A549 (cell line): Measurements from ENCODE around the gene LYAR. TPM values are rescaled to one million over a fixed set of nuclear protein-coding genes. Genes with fewer than 3 reads are reported as not detected.

ENCODE experiments used
- ATAC-seq, 2 experiments: fragments of 200-7000 bp in 1 of 2; fragments of >200 bp in 1 of 2; cut with Nextera tagmentation in 1 of 2; cut with Tn5 transposase in 1 of 2; 3 replicates each; pipeline versions ENCODE4 v1.8.0 to v1.9.1; 2018 to 2020; ENCODE audit warnings: mild to moderate bottlenecking in 1 of 2, moderate library complexity in 1 of 2
- CTCF ChIA-PET: fragments of 300-600 bp; sonication (Branson Sonifier 250); formaldehyde crosslinking; extraction: SDS; loops from one replicate; lab custom pipeline; 2021; ENCODE audit warnings: antibody characterized with exemption, inconsistent platforms; lab: Yijun Ruan, JAX
- POLR2A ChIA-PET: fragments of 350-600 bp; formaldehyde crosslinking; extraction: SDS; loops from one replicate; lab custom pipeline; 2021; ENCODE audit warnings: antibody characterized with exemption, inconsistent platforms; lab: Yijun Ruan, JAX
- DNase-seq, 2 experiments: peaks; one replicate each; pipeline versions ENCODE4 v3.0.0 to v3.0.0-alpha.2; 2011 to 2016; ENCODE audit warnings: low read depth in 1 of 2, low spot score in 1 of 2
- FAIRE-seq: peaks from 2 replicates; lab custom pipeline; 2011; peaks lifted over from hg19 to GRCh38; lab: Jason Lieb, UNC
- H3K27ac ChIP-seq, 2 experiments: fragments of >200 bp; sonication (Bioruptor Twin); formaldehyde crosslinking; 3 replicates each; pipeline ENCODE4 v1.5.1; 2016 to 2017
- H3K4me1 ChIP-seq: fragments of >200 bp; sonication (Bioruptor Twin); formaldehyde crosslinking; 3 replicates; pipeline ENCODE4 v1.6.1; 2016
- H3K4me2 ChIP-seq: fragments of >200 bp; sonication (Bioruptor Twin); formaldehyde crosslinking; 3 replicates; pipeline ENCODE4 v1.6.1; 2016
- H3K4me3 ChIP-seq: fragments of >200 bp; sonication (Bioruptor Twin); formaldehyde crosslinking; 3 replicates; pipeline ENCODE4 v1.5.1; 2016
- H3K9me3 ChIP-seq: fragments of >200 bp; sonication (Bioruptor Twin); formaldehyde crosslinking; 3 replicates; pipeline ENCODE4 v1.6.1; 2016
- CEBPB ChIP-seq, 2 experiments: fragments of >200 bp in 1 of 2; sonication (Bioruptor Twin) in 1 of 2; formaldehyde crosslinking in 1 of 2; IDR thresholded peaks; 2 replicates each; pipeline ENCODE4 v1.6.1; 2012 to 2016
- EHF ChIP-seq: fragments of 250-450 bp; sonication (Bioruptor Pico); IDR thresholded peaks from 2 replicates; pipeline ENCODE4 v1.5.0; 2020; ENCODE audit warnings: mild to moderate bottlenecking
- EHMT2 ChIP-seq: fragments of 200-600 bp; sonication (generic); IDR thresholded peaks from 2 replicates; pipeline ENCODE4 v1.6.1; 2016; ENCODE audit warnings: antibody characterized with exemption, low read depth, mild to moderate bottlenecking, moderate library complexity
- ELK1 ChIP-seq: fragments of 150-350 bp; IDR thresholded peaks from 2 replicates; pipeline ENCODE4 v1.6.1; 2014; ENCODE audit warnings: low read depth, mild to moderate bottlenecking, low read length
- EP300 ChIP-seq, 2 experiments: fragments of >200 bp; sonication (Bioruptor Twin); formaldehyde crosslinking; IDR thresholded peaks; 2 replicates in 1 of 2; 3 replicates in 1 of 2; pipeline ENCODE4 v1.6.1; 2016 to 2017
- ESRRA ChIP-seq: fragments of 150-350 bp; IDR thresholded peaks from 2 replicates; pipeline ENCODE4 v1.6.1; 2014; ENCODE audit warnings: mild to moderate bottlenecking, low read length, borderline replicate concordance
- FOSB ChIP-seq: fragments of 250-450 bp; sonication (Bioruptor Pico); IDR thresholded peaks from 2 replicates; pipeline ENCODE4 v1.5.0; 2020; ENCODE audit warnings: mild to moderate bottlenecking, moderate library complexity
- FOSL2 ChIP-seq, 2 experiments: fragments of 450-650 bp in 1 of 2; fragments of >200 bp in 1 of 2; sonication (Bioruptor Twin) in 1 of 2; formaldehyde crosslinking; IDR thresholded peaks; 2 replicates each; pipeline versions ENCODE4 v1.5.0 to v1.6.1; 2016 to 2020; ENCODE audit warnings: mild to moderate bottlenecking in 1 of 2, moderate library complexity in 1 of 2
- FOXS1 ChIP-seq: fragments of 250-450 bp; sonication (Bioruptor Pico); IDR thresholded peaks from 2 replicates; pipeline ENCODE4 v1.5.0; 2020; ENCODE audit warnings: mild to moderate bottlenecking, moderate library complexity
- HEYL ChIP-seq: fragments of 250-450 bp; sonication (Bioruptor Pico); IDR thresholded peaks from 2 replicates; pipeline ENCODE4 v1.8.0; 2021; ENCODE audit warnings: mild to moderate bottlenecking, moderate library complexity
- KDM1A ChIP-seq: fragments of 200-600 bp; sonication (generic); IDR thresholded peaks from 2 replicates; pipeline ENCODE4 v1.6.1; 2016; ENCODE audit warnings: low read depth, mild to moderate bottlenecking
- KDM5A ChIP-seq: fragments of 200-600 bp; sonication (generic); IDR thresholded peaks from 2 replicates; pipeline ENCODE4 v1.6.1; 2016; ENCODE audit warnings: antibody characterized with exemption, mild to moderate bottlenecking
- MAZ ChIP-seq: fragments of 150-350 bp; IDR thresholded peaks from 2 replicates; pipeline ENCODE4 v1.6.1; 2014; ENCODE audit warnings: antibody characterized with exemption, low read depth, low read length, borderline replicate concordance
- MYC ChIP-seq: IDR thresholded peaks from 2 replicates; pipeline ENCODE4 v1.6.1; 2012; ENCODE audit warnings: mild to moderate bottlenecking, inconsistent platforms, low read length, improper control_type of control experiment, borderline replicate concordance
- NFE2L2 ChIP-seq: fragments of 150-350 bp; conservative IDR thresholded peaks from 2 replicates; pipeline ENCODE4 v1.6.1; 2014; ENCODE audit warnings: low read length
- NR3C1 ChIP-seq: fragments of >200 bp; sonication (Bioruptor Twin); formaldehyde crosslinking; IDR thresholded peaks from 3 replicates; pipeline ENCODE4 v1.6.1; 2017
- PBX3 ChIP-seq: IDR thresholded peaks from 2 replicates; pipeline ENCODE4 v1.6.1; 2012
- POLR2A ChIP-seq: IDR thresholded peaks from 2 replicates; pipeline ENCODE4 v1.6.1; 2012; ENCODE audit warnings: mild to moderate bottlenecking, low read length
- POLR2AphosphoS2 ChIP-seq: conservative IDR thresholded peaks from 2 replicates; pipeline ENCODE4 v1.6.1; 2012; ENCODE audit warnings: low read length, improper control_type of control experiment, inconsistent platforms
- RARB ChIP-seq: fragments of 250-450 bp; sonication (Bioruptor Pico); IDR thresholded peaks from 2 replicates; pipeline ENCODE4 v1.8.0; 2021; ENCODE audit warnings: mild to moderate bottlenecking, moderate library complexity
- REST ChIP-seq: fragments of 200-600 bp; sonication (generic); IDR thresholded peaks from 2 replicates; pipeline ENCODE4 v1.6.1; 2016; ENCODE audit warnings: antibody characterized with exemption, mild to moderate bottlenecking, moderate library complexity
- RNF2 ChIP-seq: fragments of 200-600 bp; sonication (generic); IDR thresholded peaks from 2 replicates; pipeline ENCODE4 v1.6.1; 2016; ENCODE audit warnings: low read depth, mild to moderate bottlenecking, antibody characterized with exemption, moderate library complexity, borderline replicate concordance
- TP53 ChIP-seq: fragments of 250-450 bp; sonication (Bioruptor Pico); IDR thresholded peaks from 2 replicates; pipeline ENCODE4 v1.5.0; 2021; ENCODE audit warnings: mild to moderate bottlenecking, moderate library complexity
- USF2 ChIP-seq: fragments of 450-650 bp; IDR thresholded peaks from 2 replicates; pipeline ENCODE4 v1.6.1; 2014; ENCODE audit warnings: antibody characterized with exemption
- ZNF302 ChIP-seq: fragments of 250-450 bp; sonication (Bioruptor Pico); IDR thresholded peaks from 2 replicates; pipeline ENCODE4 v1.9.0; 2021; ENCODE audit warnings: inconsistent platforms, mild to moderate bottlenecking, moderate library complexity
- WGBS: methylation state at CpG from one replicate; pipeline ENCODE4 v1.1.6; 2017; ENCODE audit errors: missing lambda C conversion rate; 5-methylcytosine and 5-hydroxymethylcytosine counted together
- polyA plus RNA-seq, 4 experiments: library from polyadenylated mRNA; depleted of rRNA in 3 of 4; stranded (reverse); fragments of >200 nt; fragmentation: RNase III in 1 of 4; extraction: RNeasy Plus Mini Kit Qiagen cat#74134 plus additional on column Dnase treatment in 1 of 4; gene quantifications; 2 replicates in 3 of 4; 3 replicates in 1 of 4; pipeline ENCODE4 v1.2.3, GENCODE V29; 2011 to 2017

The LYAR gene
- polyA plus RNA-seq, 2 of the 4 experiments (the other 2 are of a cell fraction): 20.5 to 28.1 TPM

GRCh38 chr4:4256799-4257198 is 33.2 kb downstream of the LYAR start (continued):
- no peak for TF ChIP-seq ELK1
- TF ChIP-seq USF2: no peak

GRCh38 chr4:4254666-4255065 is 35.3 kb downstream of the LYAR start:
- no peak for ATAC-seq
- 36% methylated on average over 6 of the region's 6 CpGs for WGBS
- no peak for FAIRE-seq
- peaks cover 6% of the 10 kb centered on the region; the same call in 2 of the 3 replicates for H3K4me1 ChIP-seq
- POLR2A ChIA-PET: no interaction called here
- no peak overlapping the region for H3K27ac ChIP-seq
- TF ChIP-seq POLR2AphosphoS2 (no peak), FOXS1 (CRISPR knock-in tag) (no peak), HEYL (CRISPR knock-in tag) (no peak), FOSB (CRISPR knock-in tag) (no peak), REST (no peak), EHF (no peak), USF2 (no peak)
- no peak overlapping the region for H3K4me2 ChIP-seq
- H3K9me3 ChIP-seq: no peaks in the 10 kb centered on the region
- CTCF ChIA-PET: interaction anchor here (0.9 to 1.2 kb wide), 2 partner anchors 12 to 43 kb away, joined by 4 read pairs; no protein-coding TSS in a partner anchor
- no peak overlapping the region for H3K4me3 ChIP-seq
- no peak for DNase-seq

- WGBS: 68% methylated on average over 11 of the region's 11 CpGs
Observed at GRCh38 chr4:4254199-4254598, 35.8 kb downstream of the LYAR start.

GRCh38 chr4:4249866-4250265 is 40.1 kb downstream of the LYAR start:
- WGBS: 85% methylated on average over 8 of the region's 8 CpGs
- no peak overlapping the region for H3K27ac ChIP-seq
- ATAC-seq (no peak), FAIRE-seq (no peak), DNase-seq (no peak)
- ChIA-PET POLR2A (no interaction called here), CTCF (no interaction called here)
- H3K9me3 ChIP-seq: no peaks in the 10 kb centered on the region
- H3K4me3 ChIP-seq: no peak overlapping the region
- H3K4me1 ChIP-seq: peaks cover 12% of the 10 kb centered on the region
- H3K4me2 ChIP-seq: no peak overlapping the region
- TF ChIP-seq EP300 (IDR thresholded peaks at IDR 0.05): no peak
- no peak for TF ChIP-seq NR3C1
- TF ChIP-seq KDM5A: no peak
- no peak for TF ChIP-seq RARB (CRISPR knock-in tag)
- no peak for TF ChIP-seq ZNF302 (CRISPR knock-in tag)
- no peak for TF ChIP-seq PBX3
- no peak for TF ChIP-seq POLR2AphosphoS2
- no peak for TF ChIP-seq EHF
- no peak for TF ChIP-seq EHMT2
- no peak for TF ChIP-seq KDM1A
- no peak for TF ChIP-seq RNF2
- TF ChIP-seq MYC: no peak
- no peak for TF ChIP-seq FOSL2 (IDR thresholded peaks at IDR 0.05)
- TF ChIP-seq FOSL2 (CRISPR knock-in tag; IDR thresholded peaks at IDR 0.05): no peak

More at GRCh38 chr4:4254199-4254598, 35.8 kb downstream of the LYAR start:
- Histone ChIP-seq H3K9me3 (no peaks in the 10 kb centered on the region), H3K4me3 (no peak overlapping the region), H3K27ac (no peak overlapping the region), H3K4me1 (peaks cover 2% of the 10 kb centered on the region; the same call in 2 of the 3 replicates), H3K4me2 (no peak overlapping the region)
- ChIA-PET POLR2A (no interaction called here), CTCF (interaction anchor here (0.9 to 1.2 kb wide), 3 partner anchors 10 to 44 kb away, joined by 3 to 4 read pairs (median 4); no protein-coding TSS in a partner anchor)
- FAIRE-seq (no peak), ATAC-seq (no peak), DNase-seq (no peak)
- TF ChIP-seq HEYL (CRISPR knock-in tag): no peak
- TF ChIP-seq KDM1A: no peak
- TF ChIP-seq MAZ: no peak
- no peak for TF ChIP-seq EP300 (IDR thresholded peaks at IDR 0.05)
- no peak for TF ChIP-seq MYC
- TF ChIP-seq EHMT2: no peak
- TF ChIP-seq POLR2A: no peak
- TF ChIP-seq CEBPB (IDR thresholded peaks at IDR 0.05): no peak
- no peak for TF ChIP-seq KDM5A
- no peak for TF ChIP-seq TP53 (CRISPR knock-in tag)
- TF ChIP-seq FOSL2 (IDR thresholded peaks at IDR 0.05): no peak
- no peak for TF ChIP-seq FOSL2 (CRISPR knock-in tag; IDR thresholded peaks at IDR 0.05)
- no peak for TF ChIP-seq ESRRA
- TF ChIP-seq NFE2L2: no peak
